NOMO-1 treated with DMSO at 0.1 percent for 48 hours (cell line): ENCODE data around the gene CACNG8.
A peak's percentile ranks its signal among the peaks of the same experiment; 100 is the strongest.

Experiments
- DNase-seq: peaks from one replicate; lab custom pipeline; 2025; ENCODE audit not compliant: unreplicated experiment; lab: John Stamatoyannopoulos, UW

The CACNG8 gene

DNA sequence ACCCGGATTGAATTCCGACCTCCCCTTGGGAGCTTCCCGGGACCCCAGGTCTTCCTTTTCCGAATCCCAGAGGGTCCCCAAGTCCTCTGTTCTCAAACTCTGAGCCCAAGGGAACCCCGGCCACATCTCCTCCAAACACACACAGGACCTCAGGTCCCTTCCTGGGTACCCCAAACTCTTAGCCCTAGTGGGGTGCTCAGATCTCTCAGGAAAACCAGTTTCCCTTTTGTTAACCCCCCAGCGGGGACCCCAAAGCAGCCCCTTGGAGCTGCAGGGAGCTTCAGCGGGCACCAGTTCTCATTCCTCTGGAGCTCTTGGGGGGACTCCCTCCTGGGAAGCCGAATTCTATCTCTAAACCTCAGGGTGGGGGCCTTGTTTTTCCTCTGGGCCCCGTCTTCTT lies 29.5 kb downstream of the CACNG8 start:
- no peak for DNase-seq

DNA sequence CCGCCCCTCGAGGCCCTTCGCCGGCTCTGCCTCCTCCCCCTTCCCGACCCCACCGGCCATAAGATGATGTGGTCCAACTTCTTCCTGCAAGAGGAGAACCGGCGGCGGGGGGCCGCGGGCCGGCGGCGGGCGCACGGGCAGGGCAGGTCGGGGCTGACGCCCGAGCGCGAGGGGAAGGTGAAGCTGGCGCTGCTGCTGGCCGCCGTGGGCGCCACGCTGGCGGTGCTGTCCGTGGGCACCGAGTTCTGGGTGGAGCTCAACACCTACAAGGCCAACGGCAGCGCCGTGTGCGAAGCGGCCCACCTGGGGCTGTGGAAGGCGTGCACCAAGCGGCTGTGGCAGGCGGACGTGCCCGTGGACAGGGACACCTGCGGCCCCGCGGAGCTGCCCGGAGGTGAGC lies 30.1 kb downstream of the CACNG8 start:
- no peak for DNase-seq

DNA sequence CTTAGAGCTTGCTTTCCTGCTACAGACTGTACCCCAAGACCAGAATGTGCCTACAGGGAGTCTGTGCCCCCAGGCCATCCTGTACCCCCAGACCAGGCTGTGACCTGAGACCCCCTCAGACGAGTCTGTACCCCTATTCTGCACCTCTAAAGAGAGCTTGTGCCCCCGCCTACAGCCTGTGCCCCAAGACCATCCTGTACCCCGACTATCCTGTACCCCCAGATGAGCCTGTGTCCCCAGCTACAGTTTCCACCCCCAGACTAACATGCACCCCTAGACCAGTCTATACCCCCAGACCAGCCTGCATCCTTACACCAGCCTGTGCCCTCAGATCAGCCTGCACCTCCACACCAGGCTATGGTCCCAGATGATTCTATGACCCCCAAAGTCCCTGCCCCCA lies 30.7 kb downstream of the CACNG8 start:
- no peak for DNase-seq

DNA sequence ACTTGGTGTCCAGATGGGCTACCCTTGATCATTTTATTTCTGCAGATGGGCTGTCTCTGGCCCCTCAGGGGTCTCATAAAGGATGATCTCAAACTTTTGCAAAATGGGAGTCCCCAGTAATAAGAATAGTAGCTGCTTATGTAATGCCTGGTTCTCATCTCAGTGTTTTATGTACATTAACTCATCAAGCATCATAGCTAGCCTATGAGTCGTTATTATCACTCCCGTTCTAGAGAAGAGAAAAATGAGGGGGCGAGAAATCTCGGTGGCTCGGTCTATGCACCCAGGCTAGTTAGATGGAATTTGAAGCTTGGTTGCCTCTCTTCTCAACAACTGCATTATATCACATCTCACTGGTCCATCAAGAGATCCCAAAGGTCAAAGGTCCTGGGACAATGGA lies 32.1 kb downstream of the CACNG8 start:
- no peak for DNase-seq

DNA sequence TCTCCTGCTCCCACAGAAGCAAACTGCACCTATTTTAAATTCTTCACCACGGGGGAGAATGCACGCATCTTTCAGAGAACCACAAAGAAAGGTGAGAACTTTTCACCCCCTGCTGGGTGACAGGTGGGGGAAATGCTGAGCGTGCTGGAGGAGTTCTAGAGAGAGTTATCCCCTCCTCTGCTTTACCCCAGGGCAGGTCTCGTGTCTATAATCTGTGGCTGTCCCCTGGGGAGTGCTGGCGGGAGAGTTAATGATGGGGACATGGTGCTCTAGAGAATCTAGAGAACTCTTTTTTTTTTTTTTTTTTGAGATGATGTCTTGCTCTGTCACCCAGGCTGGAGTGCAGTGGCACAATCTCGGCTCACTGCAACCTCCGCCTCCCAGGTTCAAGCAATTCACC lies 35.5 kb downstream of the CACNG8 start:
- DNase-seq: no peak

DNA sequence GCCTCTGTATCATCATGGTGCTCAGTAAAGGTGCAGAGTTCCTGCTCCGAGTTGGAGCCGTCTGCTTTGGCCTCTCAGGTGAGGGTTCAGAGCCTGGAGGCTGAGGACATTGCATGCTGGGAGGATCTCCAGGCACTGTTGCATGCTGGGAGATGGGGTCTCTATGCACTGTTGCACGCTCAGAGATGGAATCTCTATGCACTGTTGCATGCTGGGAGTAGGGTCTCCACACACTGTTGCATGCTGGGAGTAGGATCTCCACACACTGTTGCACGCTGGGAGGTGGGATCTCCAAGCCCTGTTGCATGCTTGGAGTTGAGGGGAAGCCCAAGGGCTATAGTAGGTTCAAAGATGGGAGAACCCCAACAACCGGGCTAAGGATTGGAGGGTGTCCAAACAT lies 37.0 kb downstream of the CACNG8 start:
- no peak for DNase-seq

DNA sequence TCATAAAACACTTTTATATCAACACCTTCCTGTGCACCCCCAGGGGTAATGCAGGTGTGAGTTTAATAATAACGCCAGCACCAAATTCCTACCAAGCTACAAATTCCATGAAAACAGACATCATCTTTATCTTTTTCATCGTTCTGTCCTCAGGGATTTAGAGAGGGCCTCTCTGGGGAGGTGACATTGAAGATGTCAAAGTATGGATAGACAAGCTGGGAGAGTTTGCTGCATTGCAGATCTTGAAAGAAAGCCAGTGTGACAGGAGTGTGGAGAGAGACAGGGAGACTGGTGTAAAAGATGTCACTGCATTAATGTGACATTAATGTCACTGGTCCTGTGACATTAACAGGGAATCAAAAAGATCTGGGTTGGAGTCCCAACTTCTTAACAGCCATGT lies 38.8 kb downstream of the CACNG8 start:
- DNase-seq: no peak

DNA sequence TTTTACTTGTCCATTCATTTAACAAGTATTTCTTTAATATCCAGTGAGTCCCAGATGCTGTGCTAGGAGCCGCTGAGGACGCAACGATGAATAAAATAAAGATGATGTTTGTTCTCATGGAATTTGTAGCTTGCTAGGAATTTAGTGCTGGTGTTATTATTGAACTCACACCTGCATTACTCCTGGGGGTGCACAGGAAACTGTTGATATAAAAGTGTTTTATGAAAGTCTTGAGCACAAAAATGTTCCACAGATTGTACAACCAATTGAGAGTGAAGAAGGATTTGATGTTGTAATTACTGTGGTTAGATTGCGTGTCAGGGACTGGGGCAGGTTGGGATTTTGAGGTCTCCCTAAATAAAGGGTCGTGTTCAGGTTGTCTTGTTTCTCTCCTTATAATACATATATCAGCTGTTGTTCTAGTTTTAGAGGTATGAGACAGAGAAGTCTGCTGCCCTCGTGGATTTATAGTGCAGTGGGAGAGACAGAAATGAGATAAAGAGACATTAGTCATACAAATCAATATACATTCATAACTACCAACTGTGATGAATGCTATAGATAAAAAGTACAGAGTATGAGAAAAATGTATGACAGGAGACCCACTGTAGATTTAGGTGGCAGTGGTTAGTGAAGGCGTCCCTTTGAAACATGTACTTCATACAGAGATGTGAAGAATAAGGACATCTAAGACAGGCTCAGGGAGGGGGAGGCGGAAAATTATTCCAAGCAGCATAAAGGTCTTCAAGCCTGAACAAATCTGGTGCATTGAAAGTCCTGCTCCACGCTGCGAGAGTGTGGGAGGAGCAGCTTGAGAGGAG lies 40.0 kb downstream of the CACNG8 start:
- peak; percentile 20 for DNase-seq

DNA sequence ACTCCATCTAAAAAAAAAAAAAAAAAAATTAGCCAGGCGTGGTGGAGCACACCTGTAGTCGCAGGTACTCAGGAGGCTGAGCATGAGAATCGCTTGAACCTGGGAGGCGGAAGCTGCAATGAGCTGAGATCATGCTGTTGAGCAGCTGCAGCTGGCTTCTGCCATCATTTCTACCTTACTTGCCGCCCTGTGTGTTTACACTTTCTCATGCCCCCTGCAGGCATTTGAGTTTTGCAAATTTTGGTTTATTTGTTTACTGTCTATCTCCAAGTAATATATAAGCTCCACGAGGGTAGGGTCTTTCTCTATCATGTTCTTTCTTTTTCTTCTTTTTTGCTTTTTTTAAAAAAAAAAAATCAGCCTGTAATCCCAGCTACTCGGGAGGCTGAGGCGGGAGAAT lies 46.7 kb downstream of the CACNG8 start:
- no peak for DNase-seq

DNA sequence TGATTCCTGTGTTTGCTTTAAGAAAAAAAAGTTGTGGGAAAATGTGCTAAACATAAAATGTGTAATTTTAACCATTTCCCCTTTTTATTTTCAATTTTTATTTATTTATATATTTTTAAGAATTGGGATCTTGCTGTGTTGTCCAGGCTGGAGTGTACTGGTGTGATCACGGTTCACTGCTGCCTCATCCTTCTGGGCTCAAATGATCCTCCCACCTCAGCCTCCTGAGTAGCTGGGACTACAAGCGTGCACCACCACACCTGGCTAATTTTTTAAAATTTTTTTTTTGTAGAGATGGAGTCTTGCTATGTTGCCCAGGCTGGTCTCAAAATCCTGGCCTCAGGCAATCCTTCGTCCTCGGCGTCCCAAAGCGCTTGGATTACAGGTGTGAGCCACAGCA lies 47.7 kb downstream of the CACNG8 start:
- no peak for DNase-seq

DNA sequence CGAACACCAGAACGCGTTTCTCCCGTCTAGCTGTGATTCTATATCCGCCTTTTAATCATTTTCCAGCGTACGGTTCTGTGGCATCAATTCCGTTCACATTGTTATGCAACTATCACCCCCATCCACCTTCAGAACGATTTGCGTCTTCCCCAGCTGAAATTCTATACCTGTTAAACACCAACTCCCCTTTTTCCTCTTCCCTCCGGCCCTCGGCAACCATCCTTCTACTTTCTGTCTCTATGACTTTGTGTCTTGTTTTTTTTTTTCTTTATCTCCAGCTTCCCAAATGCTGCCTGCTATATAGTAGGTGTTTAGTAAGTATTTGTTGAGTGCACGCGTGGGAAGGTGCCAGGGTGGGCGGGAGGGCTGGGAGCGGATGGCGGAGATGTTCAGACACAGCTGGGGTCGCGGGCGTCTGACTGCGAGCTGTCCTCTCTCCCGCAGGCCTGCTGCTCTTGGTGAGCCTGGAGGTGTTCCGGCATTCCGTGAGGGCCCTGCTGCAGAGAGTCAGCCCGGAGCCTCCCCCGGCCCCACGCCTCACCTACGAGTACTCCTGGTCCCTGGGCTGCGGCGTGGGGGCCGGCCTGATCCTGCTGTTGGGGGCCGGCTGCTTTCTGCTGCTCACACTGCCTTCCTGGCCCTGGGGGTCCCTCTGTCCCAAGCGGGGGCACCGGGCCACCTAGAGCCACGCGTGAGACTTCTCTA lies 48.9 kb downstream of the CACNG8 start:
- DNase-seq: no peak

DNA sequence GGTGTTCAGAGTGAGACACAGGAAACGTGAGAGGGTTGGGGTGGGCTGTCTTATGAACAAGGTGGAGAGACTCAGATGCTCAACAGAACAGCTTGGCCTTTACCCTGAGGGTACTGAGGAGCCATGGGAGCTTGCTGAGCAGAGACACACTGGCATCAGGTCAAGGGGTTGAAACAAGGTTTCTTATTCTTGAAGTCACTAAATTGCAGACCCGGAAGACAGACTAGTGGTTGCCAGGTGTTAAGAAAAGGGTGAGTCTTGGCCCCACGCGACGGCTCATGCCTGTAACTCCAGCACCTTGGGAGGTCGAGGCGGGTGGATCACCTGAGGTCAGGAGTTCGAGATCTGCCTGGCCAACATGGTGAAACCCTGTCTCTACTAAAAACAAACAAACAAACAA lies 51.1 kb downstream of the CACNG8 start:
- DNase-seq: no peak

DNA sequence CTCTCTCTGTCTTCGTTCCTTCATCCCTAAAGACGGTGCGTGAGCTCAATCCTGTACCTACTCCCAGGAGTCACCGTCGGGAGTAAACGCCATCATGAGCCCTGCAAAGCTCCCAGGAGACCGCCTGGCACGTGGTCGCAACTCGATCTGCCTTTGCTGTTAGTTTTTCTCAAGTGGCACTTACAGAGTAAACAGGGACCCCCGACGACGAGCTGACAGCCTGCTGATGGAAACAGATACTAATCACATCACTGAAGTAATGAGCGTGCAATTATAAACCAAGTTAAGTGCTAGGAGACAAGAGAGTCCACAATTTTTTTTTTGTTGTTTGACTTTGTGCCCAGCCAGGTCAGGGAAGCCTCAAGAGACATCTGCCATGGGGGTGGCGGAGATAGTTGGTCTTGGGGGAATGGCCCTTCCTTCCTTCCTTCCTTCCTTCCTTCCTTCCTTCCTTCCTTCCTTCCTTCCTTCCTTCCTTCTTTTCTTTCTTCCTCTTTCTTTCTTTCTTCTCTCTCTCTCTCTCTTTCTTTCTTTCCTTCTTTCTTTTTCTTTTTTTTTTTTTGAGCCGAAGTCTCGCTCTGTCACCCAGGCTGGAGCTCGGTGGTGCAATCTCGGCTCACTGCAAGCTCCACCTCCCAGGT lies 52.3 kb downstream of the CACNG8 start:
- no peak for DNase-seq

DNA sequence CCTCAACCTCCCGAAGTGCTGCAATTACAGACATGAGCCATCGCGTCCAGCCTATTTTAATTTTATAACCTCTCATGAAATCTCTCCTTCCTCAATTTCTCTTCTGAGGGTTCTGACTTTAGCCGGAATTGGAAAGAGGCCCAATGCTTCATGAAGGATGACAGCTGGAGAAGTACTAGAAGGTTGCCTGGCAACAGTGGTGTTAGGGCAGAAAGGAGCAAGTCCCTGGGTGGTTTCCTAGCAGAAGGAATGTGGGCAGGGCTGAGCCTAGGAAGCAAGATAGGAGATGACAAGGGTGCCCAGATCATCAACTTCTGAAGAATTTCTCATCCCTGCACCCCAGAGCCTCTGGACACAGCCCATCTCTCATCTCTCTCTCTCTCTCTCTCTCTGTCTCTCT lies 54.5 kb downstream of the CACNG8 start:
- DNase-seq: peak; percentile 54

DNA sequence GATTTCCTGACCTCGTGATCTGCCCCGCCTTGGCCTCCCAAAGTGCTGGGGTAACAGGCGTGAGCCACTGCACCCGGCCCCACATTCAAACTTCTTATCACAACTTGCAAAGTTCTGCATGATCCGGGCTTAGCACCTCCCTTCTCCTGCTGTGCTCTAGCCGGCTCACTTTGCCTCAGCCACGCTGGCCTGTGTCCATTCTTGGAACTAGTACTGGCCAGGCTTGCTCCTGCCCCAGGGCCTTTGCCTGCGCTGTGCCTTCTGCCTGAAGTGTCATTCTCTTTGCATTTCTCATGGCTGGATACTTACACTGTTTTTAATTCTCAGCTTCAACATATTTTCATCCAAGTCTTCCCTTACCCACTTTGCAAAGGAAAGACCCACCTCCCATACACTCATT lies 58.6 kb downstream of the CACNG8 start:
- no peak for DNase-seq

DNA sequence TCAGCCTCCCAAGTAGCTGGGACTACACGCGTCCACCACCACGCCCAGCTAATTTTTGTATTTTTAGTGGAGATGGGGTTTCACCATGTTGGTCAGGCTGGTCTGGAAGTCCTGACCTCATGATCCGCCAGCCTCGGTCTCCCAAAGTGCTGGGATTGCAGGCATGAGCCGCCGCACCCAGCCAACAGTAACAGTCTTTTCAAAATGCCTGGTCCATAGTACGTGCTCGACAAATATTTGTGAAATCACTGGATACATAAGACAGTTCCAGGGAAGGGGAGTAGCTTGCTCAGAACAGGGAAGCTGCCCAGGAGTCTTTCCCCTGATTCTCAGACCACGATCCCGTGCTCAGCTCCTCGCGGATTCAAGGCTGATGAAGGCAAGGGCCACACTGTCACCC lies 59.2 kb downstream of the CACNG8 start:
- DNase-seq: no peak

DNA sequence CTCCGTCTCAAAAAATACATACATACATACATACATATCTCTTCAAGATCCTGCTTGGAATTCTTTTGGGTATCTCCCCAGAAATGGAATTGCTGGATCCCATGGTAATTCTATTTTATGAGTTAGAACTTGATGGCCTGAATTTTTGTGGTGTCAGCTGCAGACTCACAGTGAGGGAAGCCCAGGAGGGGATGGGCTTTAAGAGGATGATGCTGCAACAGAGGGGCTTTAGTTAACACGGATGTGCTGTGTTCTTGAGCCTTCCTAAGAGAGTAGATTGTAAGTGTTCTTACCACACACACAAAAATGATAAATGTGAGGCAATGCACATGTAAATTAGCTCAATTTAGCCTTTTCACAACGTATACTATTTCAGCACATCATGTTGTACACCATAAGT lies 60.5 kb downstream of the CACNG8 start:
- peak; percentile 69 for DNase-seq

DNA sequence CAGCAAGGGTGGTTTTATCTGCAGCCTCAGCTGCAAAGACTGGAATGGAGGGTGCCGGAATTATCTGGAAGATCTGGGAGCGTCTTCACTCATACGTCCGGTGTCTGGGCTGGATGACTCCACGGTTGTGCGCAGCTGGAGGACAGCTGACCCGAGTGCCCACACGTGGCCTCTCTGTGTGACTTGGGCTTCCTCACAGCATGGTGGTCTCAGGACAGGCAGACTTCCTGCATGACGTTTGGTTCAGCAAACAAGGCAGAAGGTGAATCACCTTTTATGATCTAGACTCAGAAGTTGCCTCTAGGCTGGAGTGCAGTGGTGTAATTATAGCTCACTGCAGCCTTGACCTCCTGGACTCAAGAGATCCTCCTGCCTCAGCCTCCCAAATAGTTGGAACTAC lies 61.9 kb downstream of the CACNG8 start:
- DNase-seq: no peak

DNA sequence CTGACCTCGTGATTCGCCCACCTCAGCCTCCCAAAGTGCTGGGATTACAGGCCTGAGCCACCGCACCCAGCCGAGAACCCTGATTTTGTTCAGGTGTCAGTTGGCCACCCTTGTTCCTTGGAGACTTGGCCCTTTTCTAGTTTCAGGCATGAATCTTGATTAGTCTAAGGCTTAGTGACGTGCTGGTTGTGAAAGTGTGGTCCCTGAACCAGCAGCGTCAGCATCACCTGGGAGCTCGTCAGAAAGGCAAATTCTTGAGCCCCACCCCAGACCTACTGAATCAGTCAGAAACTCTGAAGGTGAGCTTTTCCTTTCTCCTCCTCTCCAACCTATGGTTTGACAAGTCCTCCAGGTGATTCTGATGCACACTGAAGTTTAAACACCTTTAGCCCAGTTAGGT lies 63.9 kb downstream of the CACNG8 start:
- no peak for DNase-seq

DNA sequence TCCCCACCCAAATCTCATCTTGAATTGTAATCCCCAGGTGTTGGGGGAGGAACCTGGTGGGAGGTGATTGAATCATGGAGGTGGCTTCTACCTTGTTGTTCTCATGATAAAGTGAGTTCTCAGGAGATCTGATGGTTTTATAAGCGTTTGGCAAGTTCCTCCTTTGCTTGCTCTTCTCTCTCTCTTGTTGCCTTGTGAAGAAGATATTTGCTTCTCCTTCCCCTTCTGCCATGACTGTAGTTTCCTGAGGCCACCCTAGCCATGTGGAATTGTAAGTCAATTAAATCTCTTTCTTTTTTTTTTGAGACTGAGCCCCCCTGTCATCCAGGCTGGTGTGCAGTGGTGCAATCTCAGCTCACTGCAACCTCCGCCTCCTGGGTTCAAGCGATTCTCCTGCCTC lies 66.6 kb downstream of the CACNG8 start:
- DNase-seq: peak; percentile 70

DNA sequence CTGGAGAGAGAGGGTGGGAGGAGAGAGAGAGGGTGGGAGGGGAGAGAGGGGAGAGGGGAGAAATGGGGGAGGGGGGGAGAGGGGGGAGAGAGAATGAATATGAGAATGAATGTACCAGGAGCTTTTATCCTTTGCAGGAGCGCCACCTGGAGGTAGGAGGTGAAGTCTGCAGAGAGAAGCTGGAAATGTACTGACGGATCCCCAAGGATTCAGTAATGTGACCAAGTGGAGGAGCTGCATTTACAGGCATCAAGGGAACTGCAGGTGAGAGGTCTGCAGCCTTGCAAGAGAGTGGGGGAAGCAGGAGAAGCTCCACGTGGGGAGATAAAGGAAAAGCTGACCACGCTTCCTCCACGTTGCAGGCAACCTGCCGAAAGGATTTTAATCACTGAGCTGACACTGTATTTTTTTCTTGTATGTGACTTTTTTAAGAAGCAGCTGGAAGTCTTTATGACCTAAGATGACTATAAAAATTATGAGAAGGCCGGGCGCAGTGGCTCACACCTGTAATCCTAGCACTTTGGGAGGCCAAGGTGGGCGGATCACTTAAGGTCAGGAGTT lies 67.3 kb downstream of the CACNG8 start:
- peak; percentile 42 for DNase-seq
